ES-I3 (cell line): ENCODE data around the gene F2.

Experiments used
- H3K36me3 ChIP-seq: 2 replicates; pipeline ENCODE4 v1.6.1; 2013; ENCODE audit warnings: mild to moderate bottlenecking, low read length, control low read depth, moderate library complexity; ENCODE audit not compliant: insufficient read depth
- H3K4me1 ChIP-seq: 2 replicates; pipeline ENCODE4 v1.6.1; 2013; ENCODE audit warnings: mild to moderate bottlenecking, control low read depth, low read length; ENCODE audit not compliant: insufficient read depth
- H3K9ac ChIP-seq: 2 replicates; pipeline ENCODE4 v1.6.1; 2013; ENCODE audit warnings: low read depth, mild to moderate bottlenecking, low read length, moderate library complexity
- H3K9me3 ChIP-seq: 2 replicates; pipeline ENCODE4 v1.6.1; 2013; ENCODE audit warnings: mild to moderate bottlenecking, low read length, moderate library complexity; ENCODE audit not compliant: control insufficient read depth, insufficient read depth

The F2 gene

DNA sequence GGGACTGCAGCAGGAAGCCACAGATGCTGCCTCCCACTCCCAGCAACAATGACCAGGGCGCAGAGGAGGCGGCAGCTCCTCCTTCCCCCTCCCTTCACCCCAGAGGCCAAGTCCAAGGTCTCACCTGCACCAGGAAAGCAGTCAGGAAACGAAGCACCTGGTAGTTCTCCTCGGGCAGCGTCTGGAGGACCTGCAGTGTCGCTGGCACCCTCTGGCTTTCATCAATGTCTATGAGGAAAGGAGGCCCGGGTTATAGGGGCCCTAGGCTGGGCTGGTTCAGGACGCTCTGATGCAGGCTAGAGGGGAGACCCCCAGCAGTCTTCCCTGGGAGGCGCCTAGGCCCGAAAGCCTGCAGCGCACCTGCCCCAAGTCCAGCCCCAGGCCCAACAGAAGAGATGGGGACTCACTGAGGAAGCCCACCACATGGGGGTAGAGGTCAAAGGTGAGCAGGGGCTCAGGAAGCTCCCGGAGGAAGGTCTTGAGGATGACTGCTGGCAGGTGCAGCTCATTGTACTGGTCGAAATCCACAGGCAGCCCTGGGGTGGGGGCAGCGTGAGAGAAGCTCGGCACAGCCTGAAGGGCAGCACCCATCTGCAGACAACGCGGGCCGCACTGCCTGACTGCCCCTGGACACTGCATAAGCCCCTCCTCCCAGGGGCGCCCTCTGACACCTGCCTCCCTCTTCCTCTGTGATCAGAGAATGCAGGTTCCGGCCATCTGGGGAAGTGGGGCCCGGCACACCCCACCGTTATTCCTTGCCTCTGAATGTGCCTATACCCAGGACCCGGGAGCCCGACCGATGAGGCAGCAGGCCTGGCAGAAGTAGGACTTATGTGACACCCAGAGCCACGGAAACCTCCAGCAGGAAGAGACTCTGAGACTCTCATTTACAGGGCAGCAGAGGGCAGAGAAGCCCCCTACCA, 39.5 kb upstream of the F2 start:
- Histone ChIP-seq H3K36me3 (peaks cover 8% of the 10 kb centered on the region; the same call in 1 of the 2 replicates), H3K4me1 (peaks cover 6% of the 10 kb centered on the region; the same call in 1 of the 2 replicates), H3K9ac (no peak overlapping the region)

DNA sequence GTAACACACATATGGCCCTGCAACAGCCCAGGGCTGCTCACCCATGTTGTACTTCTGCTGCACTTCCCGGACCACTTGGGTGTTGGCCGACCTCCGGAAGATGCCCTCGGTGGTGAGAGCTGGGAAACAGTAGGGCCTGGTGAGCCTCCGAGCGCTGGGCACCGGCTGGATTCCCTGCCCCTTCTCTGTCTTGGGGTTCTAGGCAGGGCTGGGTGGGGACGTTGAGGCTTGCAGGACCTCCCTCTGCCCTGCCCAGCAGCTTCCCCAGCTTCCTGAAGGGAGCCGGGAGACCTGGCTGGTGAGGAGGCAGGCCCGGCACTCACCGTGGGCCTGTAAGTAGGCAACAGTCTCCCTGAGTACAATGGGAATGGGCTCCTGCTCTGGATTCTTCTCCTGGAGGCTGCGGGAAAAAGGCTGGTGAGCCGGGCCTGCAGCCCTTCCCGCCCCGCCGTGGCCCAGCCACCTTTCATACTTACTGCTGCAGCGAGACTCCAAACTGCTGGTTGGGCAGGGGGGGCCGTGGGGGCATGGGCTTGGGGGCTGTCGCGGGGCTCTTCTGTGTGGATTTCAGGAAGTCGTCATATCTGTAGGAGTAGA, 38.8 kb upstream of the F2 start:
- Histone ChIP-seq H3K9me3 (no peaks in the 10 kb centered on the region), H3K36me3 (peaks cover 8% of the 10 kb centered on the region; the same call in 1 of the 2 replicates), H3K9ac (no peak overlapping the region)

More for the DNA sequence above, 39.5 kb upstream of the F2 start:
- no peaks in the 10 kb centered on the region for H3K9me3 ChIP-seq

DNA sequence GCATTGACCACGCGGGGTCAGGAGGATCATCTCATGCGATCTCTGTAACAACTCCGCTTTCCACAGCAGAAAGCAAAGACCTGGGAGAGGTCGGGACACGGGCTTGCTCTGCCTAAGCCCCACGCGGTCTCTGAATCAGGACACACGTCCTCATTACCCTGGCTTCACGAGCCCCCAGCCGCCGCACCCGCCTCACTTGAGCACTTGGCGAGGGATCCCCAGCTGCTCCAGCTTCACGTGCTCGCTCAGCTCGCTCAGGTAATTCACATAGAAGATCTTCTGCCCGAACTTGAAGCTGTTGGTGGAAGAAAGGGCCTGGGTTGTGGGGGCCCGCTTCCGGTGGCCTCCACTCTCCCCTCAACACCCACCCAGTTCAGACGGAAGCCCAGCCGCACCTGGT, 38.2 kb upstream of the F2 start:
- no peak overlapping the region for H3K9ac ChIP-seq
- peaks cover 8% of the 10 kb centered on the region; the same call in 1 of the 2 replicates for H3K36me3 ChIP-seq
- H3K4me1 ChIP-seq, result no peaks in the 10 kb centered on the region; the same call in 1 of the 2 replicates
- no peaks in the 10 kb centered on the region for H3K9me3 ChIP-seq

More for the DNA sequence above, 38.8 kb upstream of the F2 start:
- H3K4me1 ChIP-seq, result peaks cover under 1% of the 10 kb centered on the region; the same call in 1 of the 2 replicates

GRCh38 chr11:46681814-46682213, 37.2 kb upstream of the F2 start:
- H3K36me3 ChIP-seq, result peaks cover 8% of the 10 kb centered on the region; the same call in 1 of the 2 replicates
- H3K9ac ChIP-seq, result no peak overlapping the region
- no peaks in the 10 kb centered on the region for H3K9me3 ChIP-seq
- no peaks in the 10 kb centered on the region; the same call in 1 of the 2 replicates for H3K4me1 ChIP-seq

DNA sequence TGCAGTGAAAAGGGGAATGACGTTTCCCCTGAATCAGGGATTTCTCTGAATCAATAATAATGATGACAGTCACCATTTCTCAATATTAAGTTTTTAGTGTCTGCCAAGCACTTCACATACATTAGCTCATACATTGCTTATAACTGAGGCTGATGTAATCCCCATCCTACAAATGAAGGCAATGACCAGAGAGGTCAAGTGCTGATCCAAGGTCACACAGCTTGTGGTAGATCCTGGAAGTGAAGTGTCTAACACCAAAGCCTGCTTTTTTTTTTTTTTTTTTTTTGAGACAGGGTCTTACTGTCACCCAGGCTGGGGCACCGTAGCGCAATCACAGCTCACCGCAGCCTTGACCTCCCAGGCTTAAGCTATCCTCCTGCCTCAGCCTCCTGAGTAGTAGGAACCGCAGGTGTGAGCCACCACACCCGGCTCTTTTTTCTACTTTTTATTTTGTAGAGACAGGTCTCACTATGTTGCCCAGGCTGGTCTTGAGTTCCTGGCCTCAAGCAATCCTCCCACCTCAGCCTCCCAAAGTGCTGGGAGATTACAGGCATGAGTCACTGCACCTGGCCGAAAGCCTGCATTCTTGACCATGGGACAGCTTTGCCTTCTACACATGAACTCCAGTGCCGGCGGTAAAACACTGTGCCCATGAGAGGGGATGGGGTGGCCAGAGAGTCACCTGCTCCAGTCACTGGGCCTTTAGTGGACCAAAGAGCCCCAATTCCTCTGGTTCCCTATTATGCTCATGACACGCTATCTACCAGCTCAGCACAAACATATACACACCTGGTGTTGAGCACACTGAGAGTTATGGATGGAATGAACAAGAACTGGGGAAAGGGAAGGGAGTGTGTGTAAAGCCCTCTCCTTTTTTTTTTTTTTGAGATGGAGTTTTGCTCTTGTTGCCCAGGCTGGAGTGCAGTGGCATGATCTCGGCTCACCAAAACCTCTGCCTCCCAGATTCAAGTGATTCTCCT, 36.0 kb upstream of the F2 start:
- Histone ChIP-seq H3K4me1 (no peaks in the 10 kb centered on the region; the same call in 1 of the 2 replicates), H3K9me3 (no peaks in the 10 kb centered on the region), H3K36me3 (peaks cover 8% of the 10 kb centered on the region), H3K9ac (no peak overlapping the region)

GRCh38 chr11:46684367-46684766, 34.6 kb upstream of the F2 start:
- Histone ChIP-seq H3K4me1 (no peaks in the 10 kb centered on the region), H3K36me3 (peaks cover 8% of the 10 kb centered on the region), H3K9ac (no peak overlapping the region), H3K9me3 (no peaks in the 10 kb centered on the region)

- H3K9me3 ChIP-seq, result no peaks in the 10 kb centered on the region
- peaks cover 3% of the 10 kb centered on the region for H3K36me3 ChIP-seq
- H3K4me1 ChIP-seq, result no peaks in the 10 kb centered on the region
- H3K9ac ChIP-seq, result no peak overlapping the region
Measured at GRCh38 chr11:46686886-46687795, 31.9 kb upstream of the F2 start.

DNA sequence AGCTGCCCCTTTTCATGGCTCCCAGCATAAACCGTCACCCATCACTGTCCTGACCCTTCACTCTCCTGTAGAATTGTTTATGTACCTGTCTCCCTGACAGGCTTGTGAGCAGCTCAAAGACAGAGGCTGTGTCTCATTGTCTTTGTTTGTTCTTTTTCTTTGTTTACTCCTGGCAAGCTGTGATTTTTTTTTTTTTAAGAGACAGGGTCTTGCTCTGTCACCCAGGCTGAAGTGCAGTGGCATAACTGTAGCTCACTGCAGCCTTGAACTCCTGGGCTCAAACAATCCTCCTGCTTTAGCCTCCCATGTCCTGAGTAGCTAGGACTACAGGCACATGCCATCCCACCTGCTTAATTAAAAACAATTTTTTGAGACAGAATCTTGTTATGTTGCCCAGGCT, 28.3 kb upstream of the F2 start:
- H3K4me1 ChIP-seq, result no peaks in the 10 kb centered on the region
- no peaks in the 10 kb centered on the region; the same call in 1 of the 2 replicates for H3K36me3 ChIP-seq
- no peaks in the 10 kb centered on the region for H3K9me3 ChIP-seq
- H3K9ac ChIP-seq, result no peak overlapping the region

DNA sequence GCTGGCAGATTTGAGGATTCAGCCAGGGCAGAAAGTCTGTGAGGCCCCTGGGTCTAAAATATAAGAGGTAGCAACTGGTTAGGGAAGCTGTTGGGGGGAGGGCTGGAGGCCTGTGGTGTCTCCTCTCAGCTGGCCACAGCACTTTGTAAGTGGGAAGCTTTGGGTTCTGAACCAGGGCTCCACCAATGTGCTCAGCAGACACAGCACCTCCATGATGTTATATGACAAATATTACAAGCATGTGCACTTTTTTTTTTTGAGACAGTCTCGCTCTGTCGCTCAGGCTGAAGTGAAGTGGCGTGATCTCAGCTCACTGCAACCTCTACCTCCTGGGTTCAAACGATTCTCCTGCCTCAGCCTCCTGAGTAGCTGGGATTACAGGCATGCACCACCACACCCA, 26.6 kb upstream of the F2 start:
- Histone ChIP-seq H3K9ac (no peak overlapping the region), H3K9me3 (no peaks in the 10 kb centered on the region), H3K36me3 (no peaks in the 10 kb centered on the region; the same call in 1 of the 2 replicates), H3K4me1 (no peaks in the 10 kb centered on the region)

DNA sequence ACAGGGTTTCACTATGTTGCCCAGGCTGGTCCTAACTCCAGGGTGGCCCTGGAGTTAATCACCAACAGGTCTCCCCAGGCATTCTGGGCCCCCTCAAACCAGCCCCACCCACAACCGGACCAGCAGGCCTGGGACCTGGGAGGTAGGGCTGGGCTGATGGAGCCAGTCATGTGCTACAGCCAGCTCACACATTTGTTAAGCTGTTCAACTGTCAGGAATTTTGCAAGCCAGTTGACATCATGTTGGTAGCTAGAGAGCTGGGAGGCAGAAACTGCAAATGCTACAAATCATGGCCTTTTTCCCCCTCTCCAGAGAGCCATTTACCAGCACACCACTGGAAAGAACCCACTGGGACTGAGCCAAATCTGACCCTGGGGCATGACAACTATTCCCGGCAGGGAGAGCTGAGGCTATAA, 25.4 kb upstream of the F2 start:
- no peaks in the 10 kb centered on the region for H3K36me3 ChIP-seq

GRCh38 chr11:46694072-46694471, 24.9 kb upstream of the F2 start:
- Histone ChIP-seq H3K9me3 (no peaks in the 10 kb centered on the region), H3K4me1 (no peaks in the 10 kb centered on the region), H3K36me3 (no peaks in the 10 kb centered on the region), H3K9ac (no peak overlapping the region)

More for the DNA sequence above, 25.4 kb upstream of the F2 start:
- H3K9me3 ChIP-seq, result no peaks in the 10 kb centered on the region
- no peak overlapping the region for H3K9ac ChIP-seq
- no peaks in the 10 kb centered on the region for H3K4me1 ChIP-seq

GRCh38 chr11:46694607-46695006, 24.4 kb upstream of the F2 start:
- Histone ChIP-seq H3K9ac (no peak overlapping the region), H3K9me3 (no peaks in the 10 kb centered on the region), H3K36me3 (no peaks in the 10 kb centered on the region), H3K4me1 (no peaks in the 10 kb centered on the region)
